Psoas muscle (tissue), 8 donors: ENCODE results near the gene PCDHGA12. TPM values are rescaled to one million over a fixed set of nuclear protein-coding genes. Genes with fewer than 3 reads are reported as not detected.
"Not testable (repeated sequence)": the region's sequence is repeated elsewhere in the genome, so short reads cannot be mapped to it uniquely, and the experiment has no call there.

Experiments
- ATAC-seq, 4 donors: fragments of 200-7000 bp; cut with Tn5 transposase; one replicate each; pipeline ENCODE4 v1.9.1; 2020; ENCODE audit warnings: moderate library complexity in 3 of 4, mild to moderate bottlenecking in 2 of 4
- DNase-seq, 2 donors: peaks; one replicate each; pipeline ENCODE4 v3.0.0-alpha.2; 2020
- H3K27ac ChIP-seq: fragments of 200-600 bp; one replicate; pipeline ENCODE4 v1.8.0; 2022
- H3K27me3 ChIP-seq, 3 donors: fragments of 200-600 bp in 1 of 3; one replicate each; pipeline versions ENCODE4 v1.6.1 to v1.8.0; 2013 to 2022; ENCODE audit warnings: low read length in 2 of 3, mild to moderate bottlenecking in 2 of 3, moderate library complexity in 1 of 3; ENCODE audit not compliant: insufficient read depth in 3 of 3
- H3K36me3 ChIP-seq, 2 donors: fragments of 200-600 bp in 1 of 2; one replicate each; pipeline versions ENCODE4 v1.6.1 to v1.8.0; 2013 to 2022; ENCODE audit warnings: low read depth in 1 of 2, mild to moderate bottlenecking in 1 of 2, moderate library complexity in 1 of 2; ENCODE audit not compliant: insufficient read depth in 1 of 2
- H3K4me1 ChIP-seq: fragments of 200-600 bp; one replicate; pipeline ENCODE4 v1.8.0; 2022
- H3K4me3 ChIP-seq: fragments of 200-600 bp; one replicate; pipeline ENCODE4 v1.8.0; 2022; ENCODE audit warnings: mild to moderate bottlenecking
- H3K9me3 ChIP-seq: fragments of 200-600 bp; one replicate; pipeline ENCODE4 v1.8.0; 2022
- CTCF ChIP-seq: fragments of 200-600 bp; IDR thresholded peaks from one replicate; pipeline ENCODE4 v1.8.0; 2022; ENCODE audit warnings: antibody characterized with exemption
- WGBS, 3 donors: extraction: QIAGEN DNeasy Blood & Tissue Kit; methylation state at CpG; one replicate each; pipeline versions ENCODE4 v1.1.6 to v1.1.7; 2013; 5-methylcytosine and 5-hydroxymethylcytosine counted together
- intact Hi-C, 2 donors: fragments of 100-400 bp; cut with DNase I; formaldehyde crosslinking; loops; one replicate each; pipeline versions ENCODE4 v1.11.0 to v1.14.2; 2022
- polyA plus RNA-seq, 3 donors: library from polyadenylated mRNA; stranded (reverse); fragments of 200-250 nt; gene quantifications; one replicate each; pipeline ENCODE4 v1.2.3, GENCODE V29; 2013
- total RNA-seq, 4 donors: library from RNA; stranded (reverse); fragmentation: NEBNext Ultra II Directional in 2 of 4; extraction: Animal tissue kit (Norgen Biotek cat#: 25700) in 2 of 4; gene quantifications; one replicate each; pipeline versions ENCODE4 v1.2.1 to v1.2.4, GENCODE V29; 2021 to 2023
- donor health status: healthy with polysubstance abuse.
- donor health status: DM: no; HTN: no; CAD: no; lungs with moderate emphysema.
- donor health status: Bipolar disorder and iron deficiency.
- donor health status: healthy.
- donor health status: DM: yes; HTN: yes; CAD: no.
- donor health status: DM: no; HTN: no; CAD: no.
- donor health status: DM: no; HTN: no; CAD: no.
- donor health status: DM: yes; HTN: yes; CAD: no.

PCDHGA12 gene
- total and polyA plus RNA-seq, 7 donors: 0.38 to 6.9 (median 2.6) TPM

- H3K4me1 ChIP-seq: no peaks in the 10 kb centered on the region
Observed at GRCh38 chr5:141421489-141421855, 8.8 kb upstream of the PCDHGA12 start.

GRCh38 chr5:141422742-141423291 is 7.5 kb upstream of the PCDHGA12 start:
- Histone ChIP-seq H3K27ac (no peak overlapping the region), H3K36me3 (no peaks in the 10 kb centered on the region), H3K4me1 (no peaks in the 10 kb centered on the region), H3K27me3 (peaks cover 0 to 28% (median 12%) of the 10 kb centered on the region in 3 donors), H3K4me3 (peak overlapping the region; percentile 20), H3K9me3 (peaks cover 15% of the 10 kb centered on the region)
- no peak for TF ChIP-seq CTCF
- DNase-seq (no peak), ATAC-seq (no peak)
- intact Hi-C loops: loop anchor here in 1 of 2 donors (5.0 kb wide), 1 partner anchor 99 kb away; no protein-coding TSS in a partner anchor
- 37 to 46% (median 42%) methylated on average over 35 to 42 of the region's 42 CpGs for WGBS, 3 donors

More at GRCh38 chr5:141421489-141421855, 8.8 kb upstream of the PCDHGA12 start:
- intact Hi-C loops: loop anchor here in 1 of 2 donors (5.0 kb wide), 1 partner anchor 101 kb away; no protein-coding TSS in a partner anchor
- H3K36me3 ChIP-seq: no peaks in the 10 kb centered on the region
- TF ChIP-seq CTCF: no peak
- H3K9me3 ChIP-seq: peaks cover 9% of the 10 kb centered on the region
- no peak for ATAC-seq
- peaks cover 0 to 28% (median 6%) of the 10 kb centered on the region in 3 donors for H3K27me3 ChIP-seq
- H3K4me3 ChIP-seq: peak overlapping the region; percentile 66
- WGBS, 3 donors: 21 to 24% (median 23%) methylated on average over 13 of the region's 13 CpGs
- no peak for DNase-seq
- H3K27ac ChIP-seq: peak overlapping the region; percentile 7

- peaks cover 0 to 9% (median 6%) of the 10 kb centered on the region in 3 donors for H3K27me3 ChIP-seq
- ATAC-seq (no peak), DNase-seq (no peak)
- H3K9me3 ChIP-seq: peaks cover 10% of the 10 kb centered on the region
- TF ChIP-seq CTCF: no peak
- H3K27ac ChIP-seq: no peak overlapping the region
- no peaks in the 10 kb centered on the region for H3K4me1 ChIP-seq
- 55 to 59% (median 57%) methylated on average over 53 of the region's 53 CpGs for WGBS, 3 donors
- H3K36me3 ChIP-seq: no peaks in the 10 kb centered on the region
- no peak overlapping the region for H3K4me3 ChIP-seq
- intact Hi-C loops: loop anchor here in 1 of 2 donors (5.0 kb wide), 1 partner anchor 44 kb away; no protein-coding TSS in a partner anchor
Observed at GRCh38 chr5:141427783-141428426, 2.4 kb upstream of the PCDHGA12 start.

- peaks cover 0 to 11% (median 6%) of the 10 kb centered on the region in 3 donors for H3K27me3 ChIP-seq
- no peak overlapping the region for H3K27ac ChIP-seq
- H3K36me3 ChIP-seq: no peaks in the 10 kb centered on the region
- intact Hi-C loops: loop anchor here (5.0 kb wide), 3 partner anchors 46 to 126 kb away; partner anchors contain the start of gene PCDHGC3 (in 1 of the 2)
- no peaks in the 10 kb centered on the region for H3K4me1 ChIP-seq
- peaks cover 10% of the 10 kb centered on the region for H3K9me3 ChIP-seq
- ATAC-seq (peak; percentile 40 to 70 (median 58)), DNase-seq (no peak)
- no peak for TF ChIP-seq CTCF
- WGBS, 3 donors: 17 to 29% (median 25%) methylated on average over 37 of the region's 37 CpGs
- H3K4me3 ChIP-seq: peak overlapping the region; percentile 64
Observed at GRCh38 chr5:141431286-141431685, 979 bp downstream of the PCDHGA12 start.

- H3K27me3 ChIP-seq, H3K4me1 ChIP-seq, ATAC-seq, H3K36me3 ChIP-seq, H3K27ac ChIP-seq, H3K9me3 ChIP-seq, DNase-seq: not testable (repeated sequence)
- intact Hi-C loops: loop anchor here (5.0 kb wide), 3 partner anchors 45 to 125 kb away; partner anchors contain the start of gene PCDHGC3 (in 1 of the 2)
- peak overlapping the region; percentile 64 for H3K4me3 ChIP-seq
- WGBS, 3 donors: 45 to 47% (median 45%) methylated on average over 29 to 38 of the region's 38 CpGs
Observed at GRCh38 chr5:141432308-141432707, 2.0 kb downstream of the PCDHGA12 start.

GRCh38 chr5:141432726-141433125 is 2.4 kb downstream of the PCDHGA12 start:
- WGBS, 3 donors: 36 to 38% (median 37%) methylated on average over 23 to 29 of the region's 29 CpGs

More at GRCh38 chr5:141432726-141433125, 2.4 kb downstream of the PCDHGA12 start:
- H3K27me3 ChIP-seq, ATAC-seq, H3K4me1 ChIP-seq, H3K36me3 ChIP-seq, H3K9me3 ChIP-seq, DNase-seq, H3K27ac ChIP-seq: not testable (repeated sequence)
- H3K4me3 ChIP-seq: peak overlapping the region; percentile 20
- intact Hi-C loops: loop anchor here (5.0 kb wide), 3 partner anchors 45 to 125 kb away; partner anchors contain the start of gene PCDHGC3 (in 1 of the 2)
